ENCODE data around the gene PHF20.
"Not testable (repeated sequence)": the region's sequence is repeated elsewhere in the genome, so short reads cannot be mapped to it uniquely, and the experiment has no call there.

Gene PHF20

DNA sequence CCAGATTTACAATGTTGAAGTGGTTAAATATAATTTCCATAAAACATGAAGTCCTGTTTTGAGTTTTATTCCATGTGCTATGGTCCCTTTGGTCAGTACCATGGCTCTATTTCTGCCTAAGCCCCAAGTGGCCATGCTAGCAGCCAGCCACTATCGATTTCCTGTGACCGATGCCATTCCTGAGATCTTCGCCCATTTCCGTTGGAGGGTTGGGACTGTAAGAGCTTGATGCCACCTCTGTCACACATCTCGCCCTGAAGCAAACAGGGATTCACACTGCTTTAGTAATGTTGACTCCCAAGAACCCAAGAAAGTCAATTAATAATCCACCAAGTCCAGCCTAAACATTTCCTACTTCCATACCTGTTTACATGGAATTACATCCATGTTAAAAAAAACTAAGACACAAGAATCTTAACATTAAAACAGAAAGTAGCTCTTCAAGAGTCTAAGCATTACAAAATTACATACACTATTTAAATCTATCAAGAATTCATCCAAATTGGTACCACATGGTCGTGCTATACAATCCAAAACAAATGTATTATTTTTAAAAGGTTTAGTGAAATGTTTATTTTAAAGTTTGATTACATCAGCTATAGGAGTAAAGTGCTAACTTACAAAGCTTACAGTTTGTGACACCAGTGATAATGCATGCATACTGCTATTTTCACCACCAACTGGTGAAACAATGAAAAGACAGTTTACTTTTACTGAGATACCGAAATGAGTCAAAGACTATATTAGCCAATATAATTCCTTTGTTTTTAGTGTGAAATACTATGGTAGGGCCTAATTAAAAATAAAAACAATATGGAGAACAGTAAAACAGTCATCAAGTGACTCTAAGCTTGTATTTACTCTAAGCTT lies 32.3 kb upstream of the PHF20 start:
- no peak for DNase-seq

GRCh38 chr20:35741892-35742740 lies 29.7 kb upstream of the PHF20 start, which contains the start of gene RBM39:
Gene RBM39, minus strand, starts transcription at chr20:35742260. Its CDS starts 1,386 bp downstream, at chr20:35740874.
- DNase-seq: peak; percentile 89 to 100 (median 99)

GRCh38 chr20:35742741-35743523 lies 28.9 kb upstream of the PHF20 start:
- peak in 2 of 58 donors; percentile 34 to 40 for DNase-seq

DNA sequence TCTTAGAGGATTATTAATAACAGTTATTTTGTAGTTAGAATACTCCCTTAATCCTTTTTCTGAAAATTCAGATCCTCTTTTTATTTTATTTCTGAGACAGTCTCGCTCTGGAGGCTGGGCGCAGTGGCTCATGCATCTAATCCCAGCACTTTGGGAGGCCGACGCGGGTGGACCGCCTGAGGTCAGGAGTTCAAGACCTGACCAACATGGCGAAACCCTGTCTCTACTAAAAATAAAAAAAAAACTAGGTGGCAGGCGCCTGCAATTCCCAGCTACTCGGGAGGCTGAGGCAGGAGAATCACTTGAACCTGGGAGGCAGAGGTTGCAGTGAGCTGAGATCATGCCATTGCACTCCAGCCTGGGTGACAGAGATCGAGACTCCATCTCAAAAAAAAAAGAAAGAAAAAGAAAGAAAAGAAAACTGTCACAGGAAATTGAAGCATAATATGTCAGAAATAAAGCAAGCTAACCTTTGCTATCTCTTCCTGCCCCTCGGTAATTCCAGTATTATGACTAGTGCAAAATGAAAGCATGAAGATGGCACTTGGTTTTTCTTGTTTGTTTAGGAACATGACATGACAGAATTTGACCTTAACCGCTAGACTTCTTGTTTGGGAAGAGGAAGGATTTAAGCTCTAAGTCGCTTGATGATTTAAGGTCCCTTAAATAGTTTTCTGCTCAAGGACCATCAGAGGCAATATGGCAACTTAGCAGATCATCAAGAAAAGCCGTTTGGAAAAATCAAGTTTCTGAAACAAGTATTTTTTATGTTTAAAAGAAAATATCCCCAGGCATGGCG lies 27.9 kb upstream of the PHF20 start:
- peak in 1 of 58 donors; percentile 3 for DNase-seq

- not testable (repeated sequence) for DNase-seq
Observed at GRCh38 chr20:35744492-35744841, 27.3 kb upstream of the PHF20 start.

DNA sequence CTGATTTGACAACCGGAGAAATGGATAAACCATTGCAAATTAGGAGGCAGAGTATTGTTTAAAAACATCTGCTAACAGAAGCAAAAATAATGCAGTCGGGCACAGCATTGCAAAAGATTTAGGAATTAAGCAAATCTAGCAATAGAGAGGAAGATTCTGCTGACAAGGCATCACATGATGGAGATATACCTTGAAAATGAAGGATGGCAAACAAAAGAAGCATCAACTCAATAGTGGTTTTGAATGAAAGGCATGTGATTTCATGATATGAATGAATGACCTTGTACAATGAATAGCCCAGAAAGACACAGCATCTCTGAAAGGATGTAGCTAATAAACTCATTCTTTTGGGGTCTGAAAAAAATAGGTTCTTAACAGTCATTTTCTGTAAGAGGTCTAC lies 21.2 kb upstream of the PHF20 start:
- no peak for DNase-seq

DNA sequence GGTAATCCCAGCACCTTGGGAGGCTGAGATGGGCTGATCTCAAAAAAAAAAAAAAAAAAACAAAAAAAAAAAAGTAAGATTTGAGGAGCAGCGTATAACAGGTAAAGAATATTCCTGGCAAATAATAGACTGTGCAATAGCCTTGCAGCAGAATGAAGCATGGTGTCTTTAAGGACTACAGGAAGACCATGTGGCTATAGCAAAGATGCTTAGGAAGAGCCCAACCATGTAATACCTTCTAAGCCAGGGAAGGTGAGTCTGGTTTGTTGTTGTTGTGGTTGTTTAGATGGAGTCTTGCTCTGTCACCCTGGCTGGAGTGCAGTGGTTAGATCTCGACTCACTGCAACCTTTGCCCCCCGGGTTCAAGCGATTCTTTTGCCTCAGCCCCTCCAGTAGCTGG lies 15.4 kb upstream of the PHF20 start:
- no peak for DNase-seq

- no peak for DNase-seq
Observed at GRCh38 chr20:35757098-35757705, 14.6 kb upstream of the PHF20 start.

DNA sequence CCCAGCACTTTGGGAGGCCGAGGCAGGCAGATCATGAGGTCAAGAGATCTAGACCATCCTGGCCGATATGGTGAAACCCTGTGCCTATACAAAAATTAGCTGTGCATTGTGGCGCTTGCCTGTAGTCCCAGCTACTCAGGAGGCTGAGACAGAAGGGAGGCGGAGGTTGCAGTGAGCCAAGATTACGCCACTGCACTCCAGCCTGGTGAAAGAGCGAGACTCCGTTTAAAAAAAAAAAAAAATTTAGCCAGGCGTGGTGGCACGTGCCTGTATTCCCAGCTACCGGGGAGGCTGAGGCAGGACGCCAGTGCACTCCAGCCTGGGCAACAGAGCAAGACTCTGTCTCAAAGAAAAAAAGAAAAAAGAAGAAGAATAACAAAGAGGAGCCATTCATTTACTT lies 10.3 kb upstream of the PHF20 start:
- not testable (repeated sequence) for DNase-seq

DNA sequence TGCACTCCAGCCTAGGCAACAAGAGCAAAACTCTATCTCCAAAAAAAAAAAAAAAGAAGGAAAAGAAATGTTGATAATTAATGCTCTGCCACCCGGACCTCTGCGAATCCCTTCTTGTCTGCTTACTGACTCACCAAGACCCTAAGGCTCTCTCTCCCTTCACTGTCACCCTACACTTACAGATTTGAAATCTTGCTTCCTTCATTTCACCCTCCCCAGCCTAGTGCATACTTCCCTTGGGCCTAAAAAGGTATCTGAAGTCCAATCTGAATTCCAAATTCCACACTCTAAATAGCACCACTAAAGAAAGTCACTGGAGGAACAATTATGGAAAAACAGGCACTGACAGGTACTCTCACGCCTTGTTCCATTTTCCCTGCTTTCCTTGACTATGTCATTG lies 9.4 kb upstream of the PHF20 start:
- no peak for DNase-seq

DNA sequence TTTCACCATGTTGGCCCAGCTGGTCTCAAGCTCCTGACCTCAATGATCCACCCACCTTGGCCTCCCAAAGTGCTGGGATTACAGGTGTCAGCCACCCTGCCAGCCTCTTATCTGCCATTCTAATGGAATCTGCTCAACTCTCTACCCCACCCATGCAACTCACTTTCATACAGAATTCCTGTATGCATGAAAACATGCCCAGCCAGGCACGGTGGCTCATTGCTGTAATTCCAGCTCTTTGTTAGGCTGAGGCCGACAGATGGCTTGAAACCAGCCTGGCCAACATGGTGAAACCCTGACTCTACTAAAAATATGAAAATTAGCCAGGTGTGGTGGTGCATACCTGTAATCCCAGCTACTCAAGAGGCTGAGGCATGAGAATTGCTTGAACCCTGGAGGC lies 6.9 kb upstream of the PHF20 start:
- not testable (repeated sequence) for DNase-seq

- DNase-seq: no peak
Observed at GRCh38 chr20:35766843-35767242, 5.0 kb upstream of the PHF20 start.

- DNase-seq: peak in 47 of 58 donors; percentile 3 to 52 (median 20)
Observed at GRCh38 chr20:35767683-35768481, 3.9 kb upstream of the PHF20 start.

DNA sequence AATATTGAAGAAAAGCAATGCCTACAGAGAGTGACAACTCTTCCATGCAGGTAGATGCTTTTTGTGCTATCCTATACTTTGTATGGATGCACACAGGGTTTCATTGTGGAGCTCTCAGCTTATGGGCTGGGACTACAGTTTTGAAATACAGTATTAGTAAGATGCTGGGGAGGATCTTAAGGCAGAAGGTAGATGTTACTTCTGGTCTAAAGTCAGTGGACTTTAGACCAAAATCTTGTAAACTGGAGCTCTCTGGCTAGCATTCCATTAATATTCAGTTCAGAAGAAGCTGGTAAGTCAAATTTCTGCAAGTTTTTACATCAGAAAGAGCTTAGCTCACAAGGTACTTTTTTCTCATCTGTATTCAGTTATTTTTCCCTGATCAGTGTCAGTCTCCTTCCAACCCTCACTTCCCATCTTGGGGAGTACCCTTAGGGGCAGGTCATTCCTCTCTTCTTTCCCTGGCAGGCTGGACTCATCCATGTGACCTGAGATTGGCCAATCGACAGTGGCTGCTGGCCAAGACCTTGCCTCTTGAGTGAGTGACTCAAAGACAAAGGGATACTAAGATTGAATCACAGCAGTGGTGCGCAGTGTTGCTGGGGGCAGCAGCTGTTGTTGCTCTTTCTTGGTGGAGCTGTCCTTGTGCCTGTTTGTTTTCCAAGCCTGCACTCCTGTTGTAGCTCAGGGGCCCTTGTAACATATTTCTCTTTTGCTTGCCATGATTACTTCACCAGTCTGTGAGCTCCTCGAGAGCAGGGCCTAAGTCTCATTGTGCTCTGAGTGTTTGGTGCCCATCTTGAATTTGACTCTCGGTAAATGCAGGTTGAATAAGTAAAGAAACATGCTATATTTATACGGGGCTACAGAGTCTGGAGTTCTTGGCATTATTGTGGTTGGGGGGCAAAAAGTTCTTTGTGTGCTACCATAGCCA lies 2.8 kb upstream of the PHF20 start:
- DNase-seq: peak in 55 of 58 donors; percentile 3 to 90 (median 58)

- peak in 1 of 58 donors; percentile 53 for DNase-seq
Observed at GRCh38 chr20:35771367-35771688, 487 bp upstream of the PHF20 start.

GRCh38 chr20:35772563-35773058 lies 796 bp downstream of the PHF20 start:
- no peak for DNase-seq

- DNase-seq: peak in 14 of 58 donors; percentile 1 to 18 (median 6)
Observed at GRCh38 chr20:35773154-35773751, 1.4 kb downstream of the PHF20 start.

GRCh38 chr20:35774391-35774790 lies 2.6 kb downstream of the PHF20 start:
- DNase-seq: no peak
